HG03457 (cell line): ENCODE data around the gene PMM2.
"Not testable (repeated sequence)": the region's sequence is repeated elsewhere in the genome, so short reads cannot be mapped to it uniquely, and the experiment has no call there.

Experiments
- ATAC-seq: cut with Tn5 transposase; IDR thresholded peaks from one replicate; pipeline ENCODE4 v1.9.1; 2021; ENCODE audit warnings: moderate number of reproducible peaks; ENCODE audit not compliant: unreplicated experiment

PMM2 gene

GRCh38 chr16:8816967-8817655 lies 19.5 kb downstream of the PMM2 start:
- no peak for ATAC-seq

GRCh38 chr16:8818504-8819270 lies 21.0 kb downstream of the PMM2 start:
- ATAC-seq, result peak; percentile 70

GRCh38 chr16:8819411-8820034 lies 21.9 kb downstream of the PMM2 start:
- no peak for ATAC-seq

GRCh38 chr16:8822403-8822802 lies 24.8 kb downstream of the PMM2 start:
- no peak for ATAC-seq

GRCh38 chr16:8826278-8826879 lies 28.7 kb downstream of the PMM2 start:
- no peak for ATAC-seq

- no peak for ATAC-seq
Measured at GRCh38 chr16:8828541-8829165, 31.0 kb downstream of the PMM2 start.

GRCh38 chr16:8831450-8831849 lies 33.8 kb downstream of the PMM2 start:
- ATAC-seq, result no peak

- no peak for ATAC-seq
Measured at GRCh38 chr16:8831871-8832716, 34.5 kb downstream of the PMM2 start.

- no peak for ATAC-seq
Measured at GRCh38 chr16:8832717-8833105, 35.1 kb downstream of the PMM2 start.

- not testable (repeated sequence) for ATAC-seq
Measured at GRCh38 chr16:8836797-8837196, 39.2 kb downstream of the PMM2 start.

GRCh38 chr16:8837594-8837993 lies 40.0 kb downstream of the PMM2 start:
- ATAC-seq, result not testable (repeated sequence)

GRCh38 chr16:8842016-8842415 lies 44.4 kb downstream of the PMM2 start:
- ATAC-seq, result not testable (repeated sequence)

GRCh38 chr16:8843296-8843695 lies 45.7 kb downstream of the PMM2 start:
- ATAC-seq, result not testable (repeated sequence)

- no peak for ATAC-seq
Measured at GRCh38 chr16:8845699-8846298, 48.2 kb downstream of the PMM2 start.

GRCh38 chr16:8846401-8846932 lies 48.8 kb downstream of the PMM2 start:
- ATAC-seq, result no peak

GRCh38 chr16:8847145-8847544 lies 49.5 kb downstream of the PMM2 start:
- no peak for ATAC-seq

GRCh38 chr16:8847623-8848022 lies 50.0 kb downstream of the PMM2 start:
- ATAC-seq, result no peak

- ATAC-seq, result no peak
Measured at GRCh38 chr16:8848231-8848938, 50.7 kb downstream of the PMM2 start.

GRCh38 chr16:8848939-8849391 lies 51.3 kb downstream of the PMM2 start:
- no peak for ATAC-seq
